GM18909 (cell line): Measurements from ENCODE around the gene CCL25.
"Not testable (repeated sequence)": the region's sequence is repeated elsewhere in the genome, so short reads cannot be mapped to it uniquely, and the experiment has no call there.

Experiments
- ATAC-seq: cut with Tn5 transposase; IDR thresholded peaks from one replicate; pipeline ENCODE4 v1.9.1; 2021; ENCODE audit warnings: mild to moderate bottlenecking; ENCODE audit not compliant: unreplicated experiment, poor library complexity

Gene CCL25

GRCh38 chr19:8084152-8084551 is 31.6 kb downstream of the CCL25 start:
- no peak for ATAC-seq

GRCh38 chr19:8085598-8086408 is 33.2 kb downstream of the CCL25 start:
- no peak for ATAC-seq

GRCh38 chr19:8086849-8087248 is 34.3 kb downstream of the CCL25 start:
- ATAC-seq, result no peak

GRCh38 chr19:8087876-8088275 is 35.3 kb downstream of the CCL25 start:
- no peak for ATAC-seq

- no peak for ATAC-seq
Observed at GRCh38 chr19:8088752-8089663, 36.4 kb downstream of the CCL25 start.

GRCh38 chr19:8089664-8090601 is 37.4 kb downstream of the CCL25 start:
- no peak for ATAC-seq

GRCh38 chr19:8090950-8091349 is 38.4 kb downstream of the CCL25 start:
- no peak for ATAC-seq

GRCh38 chr19:8093740-8094139 is 41.2 kb downstream of the CCL25 start:
- ATAC-seq, result no peak

GRCh38 chr19:8094336-8094735 is 41.8 kb downstream of the CCL25 start:
- ATAC-seq, result no peak

- no peak for ATAC-seq
Observed at GRCh38 chr19:8095354-8095886, 42.9 kb downstream of the CCL25 start.

- no peak for ATAC-seq
Observed at GRCh38 chr19:8096071-8096470, 43.5 kb downstream of the CCL25 start.

GRCh38 chr19:8097198-8097597 is 44.6 kb downstream of the CCL25 start:
- no peak for ATAC-seq

- ATAC-seq, result no peak
Observed at GRCh38 chr19:8097681-8098567, 45.4 kb downstream of the CCL25 start.

GRCh38 chr19:8101311-8101710 is 48.8 kb downstream of the CCL25 start:
- ATAC-seq, result no peak

GRCh38 chr19:8101910-8102309 is 49.4 kb downstream of the CCL25 start:
- not testable (repeated sequence) for ATAC-seq

GRCh38 chr19:8105471-8105870 is 52.9 kb downstream of the CCL25 start:
- ATAC-seq, result no peak

- ATAC-seq, result no peak
Observed at GRCh38 chr19:8107301-8107903, 54.8 kb downstream of the CCL25 start.

- no peak for ATAC-seq
Observed at GRCh38 chr19:8108560-8109445, 56.2 kb downstream of the CCL25 start.
